AG04450 (cell line): ENCODE data around the gene TGFBR3. TPM values are rescaled to one million over a fixed set of nuclear protein-coding genes. Genes with fewer than 3 reads are reported as not detected.

Source experiments
- CTCF ChIA-PET: fragments of 300-600, 350-600 bp; formaldehyde crosslinking; extraction: SDS; loops from one replicate; lab custom pipeline; 2022; ENCODE audit warnings: antibody characterized with exemption, inconsistent platforms; lab: Charles Lee
- POLR2A ChIA-PET: fragments of 350-600 bp; formaldehyde crosslinking; extraction: SDS; loops from one replicate; lab custom pipeline; 2021; ENCODE audit warnings: antibody characterized with exemption, inconsistent platforms; lab: Yijun Ruan, JAX
- DNase-seq: peaks from one replicate; pipeline ENCODE4 v3.0.0-alpha.2; 2011; ENCODE audit warnings: low read depth, low spot score
- H3K27ac ChIP-seq: one replicate; pipeline ENCODE4 v1.5.1; 2012; ENCODE audit warnings: low read depth, low read length, control low read depth
- H3K27me3 ChIP-seq: one replicate; pipeline ENCODE4 v1.6.0; 2012; ENCODE audit warnings: low read length; ENCODE audit not compliant: control insufficient read depth, insufficient read depth
- H3K4me3 ChIP-seq: 2 replicates; pipeline ENCODE4 v1.5.1; 2011; ENCODE audit warnings: mild to moderate bottlenecking, low read depth, low read length, control low read depth
- H3K9me3 ChIP-seq: 2 replicates; pipeline ENCODE4 v1.5.1; 2012; ENCODE audit warnings: low read length; ENCODE audit not compliant: control insufficient read depth, insufficient read depth
- CTCF ChIP-seq: IDR thresholded peaks from 2 replicates; pipeline ENCODE4 v1.5.1; 2011; ENCODE audit warnings: low read depth, low read length, control low read depth, inconsistent platforms
- polyA plus RNA-seq: library from polyadenylated mRNA; depleted of rRNA; stranded (reverse); fragments of >200 nt; gene quantifications from 2 replicates; pipeline ENCODE4 v1.2.3, GENCODE V29; 2011

TGFBR3 gene
- polyA plus RNA-seq, 1 experiment, result 36.5 TPM

DNA sequence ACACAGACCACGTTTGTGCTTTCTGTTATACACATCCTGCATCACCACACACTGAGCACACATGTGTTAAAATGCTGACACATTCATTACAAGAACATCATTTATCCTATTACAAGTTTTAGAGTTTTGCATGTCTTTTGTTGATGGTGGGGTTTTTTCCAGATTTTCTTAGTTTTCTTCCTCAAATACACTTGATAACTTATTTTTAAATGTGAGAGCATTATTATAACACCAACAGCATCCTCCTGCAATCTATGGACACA, 67.3 kb downstream of the TGFBR3 start:
- no peak overlapping the region for H3K4me3 ChIP-seq
- ChIA-PET CTCF (interaction anchor here (2.5 kb wide), 1 partner anchor 306 kb away, joined by 7 read pairs; no protein-coding TSS in a partner anchor), POLR2A (interaction anchor here (1.0 kb wide), 1 partner anchor 26 kb away, joined by 3 read pairs; no protein-coding TSS in a partner anchor)
- no peaks in the 10 kb centered on the region for H3K9me3 ChIP-seq
- DNase-seq, result no peak
- no peak overlapping the region for H3K27ac ChIP-seq
- TF ChIP-seq CTCF, result no peak
- no peaks in the 10 kb centered on the region for H3K27me3 ChIP-seq

GRCh38 chr1:91817211-91817905, 68.6 kb downstream of the TGFBR3 start:
- no peak for DNase-seq
- Histone ChIP-seq H3K27me3 (no peaks in the 10 kb centered on the region), H3K9me3 (no peaks in the 10 kb centered on the region), H3K27ac (no peak overlapping the region), H3K4me3 (no peak overlapping the region)
- CTCF ChIA-PET, result interaction anchor here (0.6 to 2.5 kb wide), 8 partner anchors 42 to 475 kb away, joined by 3 to 7 read pairs (median 3); no protein-coding TSS in a partner anchor
- POLR2A ChIA-PET, result interaction anchor here (0.5 kb wide), 1 partner anchor 21 kb away, joined by 5 read pairs; no protein-coding TSS in a partner anchor
- TF ChIP-seq CTCF, result no peak

DNA sequence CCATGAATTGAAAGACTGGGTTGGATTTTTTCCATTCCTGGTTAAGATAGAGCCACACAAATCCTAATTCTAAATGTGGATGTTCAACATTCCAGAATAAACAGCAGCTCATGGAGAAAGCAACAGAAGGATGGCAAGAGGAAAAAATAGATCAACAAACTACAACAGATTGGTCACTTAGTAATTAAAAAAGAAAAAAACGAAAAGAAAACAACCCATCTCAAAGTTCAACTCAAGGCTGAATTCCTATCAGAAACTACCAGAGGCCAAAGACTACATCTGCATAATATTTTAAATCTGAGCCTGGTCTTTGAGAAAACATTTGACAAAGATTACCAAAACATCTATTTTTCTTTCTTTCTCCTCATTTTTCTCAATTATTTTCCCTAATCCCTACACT, 69.9 kb downstream of the TGFBR3 start:
- ChIA-PET POLR2A (no interaction called here), CTCF (interaction anchor here (1.8 kb wide), 1 partner anchor 14 kb away, joined by 5 read pairs; no protein-coding TSS in a partner anchor)
- no peaks in the 10 kb centered on the region for H3K9me3 ChIP-seq
- DNase-seq, result no peak
- no peak for TF ChIP-seq CTCF
- no peak overlapping the region for H3K27ac ChIP-seq
- H3K27me3 ChIP-seq, result no peaks in the 10 kb centered on the region
- no peak overlapping the region for H3K4me3 ChIP-seq

DNA sequence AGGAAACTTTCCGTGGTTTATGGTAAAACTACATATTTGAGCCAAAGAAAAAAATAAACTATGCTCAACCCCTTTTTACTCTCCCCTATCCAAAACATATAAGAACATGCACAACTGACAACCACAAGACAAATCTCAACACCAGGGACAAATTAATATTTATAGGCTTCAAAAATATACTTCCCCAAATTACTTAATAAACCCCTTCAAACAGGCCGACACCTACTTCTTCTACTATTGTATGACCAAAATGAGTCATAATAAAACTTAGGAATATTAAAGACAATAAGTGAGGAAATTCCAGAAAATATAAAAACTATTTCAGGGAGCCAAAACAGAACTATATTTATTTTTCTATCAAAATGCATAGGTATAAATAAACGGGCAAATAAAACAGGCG, 71.5 kb downstream of the TGFBR3 start:
- no peak for TF ChIP-seq CTCF
- no peak for DNase-seq
- ChIA-PET CTCF (interaction anchor here (0.9 kb wide), 1 partner anchor 113 kb away, joined by 3 read pairs; no protein-coding TSS in a partner anchor), POLR2A (no interaction called here)
- Histone ChIP-seq H3K9me3 (no peaks in the 10 kb centered on the region), H3K27me3 (no peaks in the 10 kb centered on the region), H3K4me3 (no peak overlapping the region), H3K27ac (no peak overlapping the region)

DNA sequence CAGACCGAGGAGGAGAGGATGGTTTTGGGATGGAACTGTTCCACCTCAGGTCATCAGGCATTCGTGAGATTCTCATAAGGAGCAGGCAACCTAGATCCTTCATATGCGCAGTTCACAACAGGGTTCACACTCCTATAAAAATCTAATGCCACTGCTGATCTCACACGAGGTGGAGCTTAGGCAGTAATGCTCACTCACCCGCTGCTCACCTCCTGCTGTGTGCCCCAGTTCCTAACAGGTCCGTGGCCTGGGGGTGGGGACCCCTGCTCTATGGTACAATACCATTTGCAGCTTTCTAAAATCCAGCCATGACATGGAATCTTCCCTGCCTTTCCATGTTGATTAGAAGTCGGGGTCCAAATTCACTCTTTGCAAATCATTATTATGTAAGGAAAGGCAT, 72.1 kb downstream of the TGFBR3 start:
- ChIA-PET CTCF (interaction anchor here (0.5 to 0.9 kb wide), 2 partner anchors 114 to 322 kb away, joined by 3 to 5 read pairs; no protein-coding TSS in a partner anchor), POLR2A (no interaction called here)

More for the DNA sequence above, 72.1 kb downstream of the TGFBR3 start:
- Histone ChIP-seq H3K9me3 (no peaks in the 10 kb centered on the region), H3K27ac (no peak overlapping the region), H3K27me3 (no peaks in the 10 kb centered on the region), H3K4me3 (no peak overlapping the region)
- no peak for TF ChIP-seq CTCF
- no peak for DNase-seq
